ENCODE data around the gene COL6A1.

Gene COL6A1

GRCh38 chr21:45989355-45990048 lies 7.9 kb downstream of the COL6A1 start:
- TF ChIP-seq CTCF (IDR thresholded peaks at IDR 0.05; ENCODE audit: low read depth, low read length): no peak
- Histone ChIP-seq H3K27me3 (ENCODE audit: insufficient read depth, low read depth, severe bottlenecking) (no peaks in the 10 kb centered on the region), H3K9me3 (ENCODE audit: severe bottlenecking) (no peaks in the 10 kb centered on the region)

GRCh38 chr21:45990049-45990711 lies 8.6 kb downstream of the COL6A1 start:
- H3K9me3 ChIP-seq (ENCODE audit: severe bottlenecking): no peaks in the 10 kb centered on the region
- no peak overlapping the region for H3K27ac ChIP-seq
- peaks cover 20% of the 10 kb centered on the region for H3K36me3 ChIP-seq
- H3K27me3 ChIP-seq (ENCODE audit: insufficient read depth, low read depth, severe bottlenecking): no peaks in the 10 kb centered on the region
- no peak for TF ChIP-seq CTCF (IDR thresholded peaks at IDR 0.05; ENCODE audit: low read depth, low read length)
- no peak overlapping the region for H3K4me3 ChIP-seq (ENCODE audit: low read depth, low read length)
- peak; percentile 6 for DNase-seq

More at GRCh38 chr21:45989355-45990048, 7.9 kb downstream of the COL6A1 start:
- H3K4me3 ChIP-seq (ENCODE audit: low read depth, low read length): no peak overlapping the region
- no peak for DNase-seq
- H3K36me3 ChIP-seq: peaks cover 25% of the 10 kb centered on the region
- H3K27ac ChIP-seq: no peak overlapping the region

- Histone ChIP-seq H3K27me3 (ENCODE audit: insufficient read depth, low read depth, severe bottlenecking) (no peaks in the 10 kb centered on the region), H3K9me3 (ENCODE audit: severe bottlenecking) (no peaks in the 10 kb centered on the region), H3K27ac (no peak overlapping the region), H3K4me3 (ENCODE audit: low read depth, low read length) (no peak overlapping the region), H3K36me3 (peaks cover 12% of the 10 kb centered on the region)
- no peak for TF ChIP-seq CTCF (IDR thresholded peaks at IDR 0.05; ENCODE audit: low read depth, low read length)
- DNase-seq: peak; percentile 7
Measured at GRCh38 chr21:45990741-45991605, 9.4 kb downstream of the COL6A1 start.

GRCh38 chr21:45991606-45992300 lies 10.2 kb downstream of the COL6A1 start:
- no peak for TF ChIP-seq CTCF (IDR thresholded peaks at IDR 0.05; ENCODE audit: low read depth, low read length)
- DNase-seq: peak; percentile 7
- Histone ChIP-seq H3K9me3 (ENCODE audit: severe bottlenecking) (no peaks in the 10 kb centered on the region), H3K27ac (no peak overlapping the region), H3K27me3 (ENCODE audit: insufficient read depth, low read depth, severe bottlenecking) (no peaks in the 10 kb centered on the region), H3K4me3 (ENCODE audit: low read depth, low read length) (no peak overlapping the region), H3K36me3 (peaks cover 11% of the 10 kb centered on the region; the same call in 1 of the 2 replicates)

Data from WERI-Rb-1 (cell line).